NCI-H526 (cell line): ENCODE measurements around the gene NACC2.
A peak's percentile ranks its signal among the peaks of the same experiment; 100 is the strongest.

Source experiments
- DNase-seq, 2 experiments: peaks; one replicate each; lab custom pipeline; 2025; lab: John Stamatoyannopoulos, UW

Gene NACC2

DNA sequence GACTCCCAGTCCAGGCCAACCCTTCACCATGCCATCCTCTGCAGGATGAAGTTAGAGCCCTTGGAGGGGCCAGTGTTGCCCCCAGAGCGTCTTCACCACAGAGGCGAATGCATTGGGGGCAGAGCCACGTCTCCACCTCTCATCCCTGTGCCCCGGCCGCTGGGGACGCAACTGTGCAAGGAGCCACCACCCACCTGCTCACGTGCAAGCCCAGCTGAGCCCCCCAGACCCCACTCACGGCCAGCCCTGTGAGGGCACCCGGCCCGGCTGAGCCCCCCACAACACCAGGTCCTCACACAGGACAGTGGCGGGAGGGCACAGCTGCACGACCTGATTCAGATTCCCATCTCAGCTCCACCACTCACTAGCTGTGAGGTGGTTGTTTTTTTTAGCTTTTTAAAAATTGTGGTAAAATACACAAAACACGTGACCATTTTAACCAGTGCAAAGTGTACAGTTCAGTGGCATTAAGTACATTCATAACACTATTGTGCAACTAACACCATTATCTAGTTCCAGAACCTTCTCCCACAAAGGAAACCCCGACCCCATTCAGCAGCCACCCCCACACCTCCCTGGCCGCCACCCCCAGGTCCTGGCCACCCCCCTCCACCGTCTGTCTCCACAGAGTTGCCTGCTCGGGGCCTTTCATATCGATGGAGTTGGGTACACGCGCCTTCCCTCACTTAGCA, 100.4 kb downstream of the NACC2 start:
- DNase-seq, result no peak

DNA sequence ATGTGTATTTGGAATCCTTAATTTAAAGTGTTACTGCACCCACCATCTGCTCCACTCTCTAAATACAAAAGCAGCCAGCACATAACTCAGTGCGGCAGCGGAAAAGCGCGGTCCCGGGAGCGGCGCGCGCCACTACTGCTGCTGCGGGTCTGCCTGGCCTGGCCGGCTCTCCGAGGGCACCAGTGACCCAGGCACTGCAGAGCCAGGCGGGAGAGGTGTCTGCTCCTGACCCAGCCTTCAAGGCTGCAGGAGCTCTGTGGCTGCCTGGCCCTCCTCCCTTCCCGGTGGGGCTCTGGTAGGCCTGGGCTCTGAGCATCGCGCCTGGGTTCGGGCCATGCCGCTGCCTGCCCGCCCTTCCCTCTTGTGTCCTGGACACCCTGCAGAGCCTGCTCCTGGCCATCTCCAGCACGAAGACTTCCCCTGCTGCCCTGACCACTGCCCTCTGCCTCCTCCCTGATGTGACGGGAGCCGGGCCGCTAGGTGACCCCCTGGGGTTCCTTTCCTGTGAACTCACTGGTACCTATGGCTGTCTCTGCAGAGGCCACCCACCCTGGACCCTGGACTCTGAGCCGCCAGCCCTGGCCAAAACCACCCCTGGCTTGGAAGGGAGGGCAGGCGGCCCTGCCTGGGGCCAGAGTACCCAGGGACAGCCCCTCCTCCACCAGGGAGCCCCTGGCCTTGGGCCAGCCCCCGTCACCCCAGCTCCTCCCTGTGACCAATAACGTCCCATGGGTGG, 101.2 kb downstream of the NACC2 start:
- no peak for DNase-seq

DNA sequence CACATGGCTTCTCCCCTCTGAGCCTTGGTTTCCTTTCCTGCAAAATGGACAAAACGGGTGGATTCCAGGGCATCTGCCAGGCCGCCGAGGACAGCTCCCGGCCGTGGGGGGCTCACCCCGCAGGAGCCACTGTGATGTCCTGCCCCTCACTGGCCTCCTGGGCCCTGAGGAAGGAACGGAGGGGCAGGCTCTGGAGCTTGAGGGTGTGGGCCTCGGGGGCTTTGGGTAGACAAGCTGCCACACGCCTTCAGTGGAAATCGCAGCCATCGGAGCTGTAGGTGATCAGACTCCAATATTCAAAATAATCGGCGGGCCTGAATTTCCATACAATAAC, 101.7 kb downstream of the NACC2 start:
- no peak for DNase-seq

- peak; percentile 19 to 74 for DNase-seq
These were observed 102.3 kb downstream of the NACC2 start for GRCh38 chr9:135992486-135993408.

GRCh38 chr9:135991771-135992170, 103.3 kb downstream of the NACC2 start:
- DNase-seq, result no peak

GRCh38 chr9:135990468-135991429, 104.3 kb downstream of the NACC2 start:
- DNase-seq, result peak in 1 of 2 experiments; percentile 86

- DNase-seq, result peak in 1 of 2 experiments; percentile 40
These were observed 105.2 kb downstream of the NACC2 start for GRCh38 chr9:135989722-135990467.

DNA sequence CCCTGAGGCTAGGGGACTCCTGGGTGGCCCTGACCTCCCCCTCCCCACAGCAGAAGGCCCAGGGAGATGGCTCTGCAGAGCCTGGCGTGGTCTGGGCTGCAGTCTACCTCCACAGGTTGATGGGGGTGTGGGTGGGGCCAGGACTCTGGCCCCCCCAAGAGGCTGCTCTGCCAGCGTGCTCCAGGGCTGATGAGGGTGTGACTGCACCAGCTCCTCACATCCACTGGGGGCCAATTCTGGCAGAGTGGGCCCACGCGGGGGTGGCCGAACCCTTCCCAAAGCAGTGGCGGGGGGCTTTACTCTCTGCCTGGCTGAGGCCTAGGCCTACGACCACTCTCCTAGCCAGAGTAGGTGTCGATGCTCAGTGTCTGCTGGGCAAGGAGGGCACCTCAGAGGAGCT, 105.9 kb downstream of the NACC2 start:
- no peak for DNase-seq

GRCh38 chr9:135988493-135988892, 106.6 kb downstream of the NACC2 start:
- no peak for DNase-seq

GRCh38 chr9:135987838-135988404, 107.2 kb downstream of the NACC2 start:
- DNase-seq, result no peak

GRCh38 chr9:135986605-135987004, 108.5 kb downstream of the NACC2 start:
- DNase-seq, result no peak

- no peak for DNase-seq
These were observed 109.2 kb downstream of the NACC2 start for GRCh38 chr9:135985889-135986288.

DNA sequence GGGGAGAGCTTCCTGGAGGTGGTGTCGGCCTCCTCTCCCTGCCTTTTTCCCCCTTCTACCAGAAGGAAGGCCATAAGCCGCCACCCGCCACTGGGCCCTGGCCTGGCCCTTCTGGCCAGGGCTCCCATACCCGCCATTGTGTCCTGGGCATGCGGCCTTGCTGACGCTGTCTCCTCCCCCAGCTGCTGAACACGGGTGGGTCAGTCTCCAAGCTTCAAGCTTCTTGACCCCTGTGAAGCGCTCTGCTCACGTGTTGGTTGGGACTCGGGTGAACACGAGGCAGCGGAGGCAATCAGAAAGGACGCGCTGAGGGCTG, 109.7 kb downstream of the NACC2 start:
- DNase-seq, result no peak

GRCh38 chr9:135984072-135984710, 110.9 kb downstream of the NACC2 start:
- DNase-seq, result no peak

DNA sequence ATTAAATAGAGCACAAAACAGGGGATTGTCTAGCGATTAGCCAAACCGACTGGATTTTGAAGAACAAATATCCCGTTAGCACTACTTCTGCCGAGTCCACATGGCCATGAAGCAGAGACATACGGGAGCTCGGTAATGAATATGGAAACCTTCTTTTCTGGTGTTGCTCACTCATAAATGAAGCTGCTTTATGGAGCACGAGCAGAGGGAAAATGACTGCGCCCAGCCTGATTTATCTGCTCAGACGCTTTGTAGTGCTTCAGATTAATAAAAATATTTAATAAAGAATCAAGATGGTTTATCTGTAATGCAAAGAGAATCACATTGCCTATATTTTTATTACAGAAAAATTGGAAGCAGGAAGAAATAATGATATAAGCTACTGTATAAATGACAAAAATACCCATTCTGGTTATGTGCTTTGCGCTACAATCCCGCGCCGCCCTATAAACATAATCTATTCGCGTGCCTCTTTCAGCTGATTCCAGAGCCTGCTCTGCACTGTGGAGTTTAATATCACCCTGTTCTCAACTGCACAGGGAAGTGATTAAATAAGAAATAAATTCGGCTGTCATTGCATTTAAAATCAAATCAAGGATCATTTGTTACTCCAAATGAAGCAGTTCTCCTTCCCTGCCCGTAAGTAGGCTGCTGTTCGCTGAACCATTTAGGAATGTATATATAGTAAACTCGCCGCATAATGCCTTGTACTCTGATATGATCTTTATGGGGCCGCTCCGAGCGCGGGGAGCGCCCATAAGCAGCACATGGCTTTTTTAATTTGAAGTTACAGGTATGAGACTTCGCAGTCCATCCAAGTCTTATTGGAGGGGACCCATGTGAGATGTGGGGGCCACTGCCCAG, 111.6 kb downstream of the NACC2 start:
- DNase-seq, result peak in 1 of 2 experiments; percentile 32

- DNase-seq, result no peak
These were observed 112.4 kb downstream of the NACC2 start for GRCh38 chr9:135982499-135983207.

DNA sequence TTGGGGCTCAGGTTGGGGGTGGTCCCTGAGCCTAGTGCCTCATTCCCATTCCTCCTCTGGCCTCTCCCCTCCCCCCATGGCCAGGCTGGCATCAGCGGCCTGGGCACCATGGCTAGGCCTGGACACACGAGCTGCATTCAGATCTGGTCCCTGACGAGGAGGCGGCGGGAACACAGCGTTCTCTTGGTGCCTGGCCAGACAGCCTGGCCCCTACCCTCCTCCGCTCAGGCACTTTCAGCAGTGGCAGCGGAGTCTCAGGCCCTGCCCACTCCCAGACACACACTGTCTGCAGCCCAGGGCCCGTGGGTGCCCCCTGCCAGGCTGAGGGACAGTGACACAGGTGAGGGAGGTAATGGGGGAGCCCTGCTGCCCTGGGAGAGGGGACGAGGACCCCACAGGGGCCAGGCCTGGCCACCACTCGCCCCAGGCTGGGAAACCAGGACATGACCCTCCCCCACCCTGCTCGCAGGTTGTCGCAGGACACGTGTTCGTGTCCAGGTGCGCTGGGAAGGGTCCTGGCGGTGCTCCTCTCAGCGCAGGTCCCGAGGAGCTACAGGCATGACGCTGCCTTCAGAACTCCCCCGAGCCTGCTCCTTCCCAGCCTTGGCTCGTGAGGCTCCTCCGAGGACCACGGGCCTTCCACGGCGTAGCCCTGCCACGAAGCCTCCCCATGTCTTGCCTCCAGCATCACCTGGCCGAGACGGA, 114.0 kb downstream of the NACC2 start:
- no peak for DNase-seq
